Spleen (tissue), 11 donors: ENCODE data around the gene ABCC3. TPM values are rescaled to one million over a fixed set of nuclear protein-coding genes. Genes with fewer than 3 reads are reported as not detected.

ENCODE experiments used
- DNase-seq: peaks from one replicate; pipeline ENCODE4 v3.0.0-alpha.2; 2020
- H3K27ac ChIP-seq, 8 donors: fragments of 200-600 bp; sonication (generic) in 7 of 8; 1 replicate in 4 of 8; 2 replicates in 4 of 8; pipeline versions ENCODE4 v1.5.0 to v1.8.0; 2016 to 2021; ENCODE audit warnings: inconsistent platforms in 4 of 8, mild to moderate bottlenecking in 4 of 8, moderate library complexity in 1 of 8
- H3K27me3 ChIP-seq, 7 donors: fragments of 200-600 bp; sonication (generic) in 6 of 7; replicated peaks in 1 of 7; 1 replicate in 4 of 7; 2 replicates in 3 of 7; pipeline versions ENCODE4 v1.5.0 to v1.8.0; 2016 to 2021; ENCODE audit warnings: inconsistent platforms in 3 of 7, mild to moderate bottlenecking in 1 of 7
- H3K36me3 ChIP-seq, 6 donors: fragments of 200-600 bp; sonication (generic) in 5 of 6; 1 replicate in 4 of 6; 2 replicates in 2 of 6; pipeline versions ENCODE4 v1.5.0 to v1.8.0; 2016 to 2021; ENCODE audit warnings: inconsistent platforms in 2 of 6
- H3K4me1 ChIP-seq, 6 donors: fragments of 200-600 bp; sonication (generic) in 5 of 6; 1 replicate in 3 of 6; 2 replicates in 3 of 6; pipeline versions ENCODE4 v1.5.0 to v1.8.0; 2016 to 2021; ENCODE audit warnings: inconsistent platforms in 3 of 6
- H3K4me3 ChIP-seq, 8 donors: fragments of 200-600 bp; sonication (generic) in 7 of 8; 1 replicate in 4 of 8; 2 replicates in 4 of 8; pipeline versions ENCODE4 v1.5.0 to v1.8.0; 2016 to 2021; ENCODE audit warnings: inconsistent platforms in 4 of 8, mild to moderate bottlenecking in 4 of 8, moderate library complexity in 2 of 8
- H3K9me3 ChIP-seq, 8 donors: fragments of 200-600 bp; sonication (generic) in 7 of 8; 1 replicate in 4 of 8; 2 replicates in 4 of 8; pipeline versions ENCODE4 v1.5.0 to v1.8.0; 2016 to 2021; ENCODE audit warnings: inconsistent platforms in 4 of 8
- CTCF ChIP-seq, 11 experiments: fragments of 200-600 bp in 7 of 11; fragments of 450-650 bp in 4 of 11; sonication (generic) in 4 of 11; IDR thresholded peaks in 8 of 11; conservative IDR thresholded peaks in 3 of 11; 1 replicate in 7 of 11; 2 replicates in 4 of 11; pipeline versions ENCODE4 v1.4.0 to v1.8.0; 2016 to 2021; ENCODE audit warnings: antibody characterized with exemption in 11 of 11, inconsistent platforms in 4 of 11, mild to moderate bottlenecking in 1 of 11
- POLR2A ChIP-seq, 3 donors: fragments of 450-650 bp; IDR thresholded peaks; one replicate each; pipeline ENCODE4 v1.5.1; 2017; ENCODE audit warnings: antibody characterized with exemption in 3 of 3, mild to moderate bottlenecking in 1 of 3
- POLR2AphosphoS5 ChIP-seq, 3 donors: sonication (generic); formaldehyde crosslinking; IDR thresholded peaks; one replicate each; pipeline ENCODE4 v1.5.1; 2017; ENCODE audit warnings: antibody characterized with exemption in 3 of 3
- WGBS, 5 donors: extraction: QIAGEN DNeasy Blood & Tissue Kit in 3 of 5; methylation state at CpG; one replicate each; pipeline versions ENCODE4 v1.1.5 to v1.1.7; 2013 to 2018; 5-methylcytosine and 5-hydroxymethylcytosine counted together
- intact Hi-C: fragments of 100-400 bp; cut with DNase I; formaldehyde crosslinking; loops from one replicate; pipeline ENCODE4 v1.15.0; 2023; ENCODE audit warnings: low total_unique reads
- polyA plus RNA-seq, 3 donors: library from polyadenylated mRNA; stranded (reverse); fragments of 200-250 nt; gene quantifications; one replicate each; pipeline ENCODE4 v1.2.1, GENCODE V29; 2013
- total RNA-seq, 7 donors: library from RNA; depleted of rRNA in 3 of 7; stranded (reverse); fragments of >200 nt in 3 of 7; fragmentation: NEBNext Ultra II Directional in 4 of 7; extraction: Animal tissue kit (Norgen Biotek cat#: 25700) in 4 of 7; gene quantifications; one replicate each; pipeline versions ENCODE4 v1.1.0 to v1.2.1, GENCODE V29; 2016 to 2021
- donor health status: healthy with polysubstance abuse.
- donor health status: DM: no; HTN: no; CAD: no; lungs with moderate emphysema.
- donor health status: DM: no; HTN: no; CAD: no.
- donor health status: Bipolar disorder and iron deficiency.
- donor health status: healthy.
- donor health status: DM: no; HTN: no; CAD: no.
- donor health status: DM: yes; HTN: yes; CAD: no.

ABCC3 gene
- total and polyA plus RNA-seq, 10 donors, result 8.6 to 37.1 (median 30.0) TPM

GRCh38 chr17:50649042-50649908 is 14.6 kb downstream of the ABCC3 start:
- intact Hi-C loops, result no loop called here
- H3K27ac ChIP-seq, result no peak overlapping the region
- no peaks in the 10 kb centered on the region for H3K36me3 ChIP-seq
- peaks cover 0 to 8% (median 0%) of the 10 kb centered on the region in 6 donors for H3K4me1 ChIP-seq
- H3K27me3 ChIP-seq, result no peaks in the 10 kb centered on the region
- no peak overlapping the region for H3K4me3 ChIP-seq
- WGBS, 5 donors, result 73 to 91% (median 86%) methylated on average over 7 of the region's 7 CpGs
- TF ChIP-seq POLR2A (IDR thresholded peaks at IDR 0.05), result no peak
- no peak for TF ChIP-seq POLR2AphosphoS5 (IDR thresholded peaks at IDR 0.05)
- TF ChIP-seq CTCF (IDR thresholded peaks at IDR 0.05 in 8 of 11, conservative IDR thresholded peaks at IDR 0.05 in 3 of 11), result no peak
- H3K9me3 ChIP-seq, result peaks cover 0 to 12% (median 8%) of the 10 kb centered on the region in 8 donors
- no peak for DNase-seq

DNA sequence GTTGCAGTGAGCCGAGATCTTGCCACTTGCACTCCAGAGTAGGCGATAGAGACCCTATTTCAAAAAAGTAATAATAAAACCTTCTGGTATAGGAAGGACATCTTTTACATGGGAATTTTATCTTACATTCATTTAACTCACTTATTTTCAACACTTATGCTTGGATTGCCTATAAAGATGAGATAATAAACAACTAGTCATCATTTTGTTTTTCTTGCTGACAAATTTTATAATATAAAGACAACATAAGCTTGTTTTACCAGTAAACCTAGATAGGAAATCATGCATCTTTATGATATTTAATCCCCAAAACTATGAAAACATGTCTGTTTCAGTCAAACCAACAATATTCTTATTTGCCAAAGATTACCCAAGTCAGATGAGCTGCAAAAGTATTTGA is 17.0 kb downstream of the ABCC3 start:
- intact Hi-C loops, result no loop called here
- 91 to 100% (median 97%) methylated on average over 2 of the region's 2 CpGs for WGBS, 5 donors
- Histone ChIP-seq H3K27ac (no peak overlapping the region), H3K36me3 (no peaks in the 10 kb centered on the region), H3K4me1 (peaks cover 0 to 8% (median 0%) of the 10 kb centered on the region in 6 donors), H3K4me3 (no peak overlapping the region), H3K9me3 (peaks cover 0 to 12% (median 8%) of the 10 kb centered on the region in 8 donors), H3K27me3 (no peaks in the 10 kb centered on the region)
- no peak for TF ChIP-seq CTCF (IDR thresholded peaks at IDR 0.05 in 8 of 11, conservative IDR thresholded peaks at IDR 0.05 in 3 of 11)
- TF ChIP-seq POLR2AphosphoS5 (IDR thresholded peaks at IDR 0.05), result no peak
- DNase-seq, result no peak

GRCh38 chr17:50653738-50654137 is 19.1 kb downstream of the ABCC3 start:
- Histone ChIP-seq H3K9me3 (peaks cover 0 to 12% (median 8%) of the 10 kb centered on the region in 8 donors), H3K27ac (no peak overlapping the region), H3K4me3 (no peak overlapping the region), H3K4me1 (peaks cover 0 to 6% (median 0%) of the 10 kb centered on the region in 6 donors), H3K27me3 (no peaks in the 10 kb centered on the region), H3K36me3 (no peaks in the 10 kb centered on the region)
- intact Hi-C loops, result no loop called here
- DNase-seq, result no peak
- TF ChIP-seq CTCF (IDR thresholded peaks at IDR 0.05 in 8 of 11, conservative IDR thresholded peaks at IDR 0.05 in 3 of 11) (no peak), POLR2A (IDR thresholded peaks at IDR 0.05) (no peak), POLR2AphosphoS5 (IDR thresholded peaks at IDR 0.05) (no peak)
- 80 to 91% (median 91%) methylated on average over 3 of the region's 3 CpGs for WGBS, 5 donors

GRCh38 chr17:50656509-50656908 is 21.8 kb downstream of the ABCC3 start:
- no peak overlapping the region for H3K4me3 ChIP-seq
- no peak overlapping the region for H3K27ac ChIP-seq
- intact Hi-C loops, result no loop called here
- no peaks in the 10 kb centered on the region for H3K36me3 ChIP-seq
- peaks cover 0 to 12% (median 8%) of the 10 kb centered on the region in 8 donors for H3K9me3 ChIP-seq
- no peak for TF ChIP-seq CTCF (IDR thresholded peaks at IDR 0.05 in 8 of 11, conservative IDR thresholded peaks at IDR 0.05 in 3 of 11)
- no peak for DNase-seq
- no peaks in the 10 kb centered on the region for H3K27me3 ChIP-seq
- H3K4me1 ChIP-seq, result peaks cover 9 to 32% (median 22%) of the 10 kb centered on the region in 6 donors
- WGBS, 5 donors, result 95 to 100% (median 96%) methylated on average over 3 to 5 of the region's 5 CpGs
